T-helper 2 cell treated with Interferon-gamma antibody and Interleukin-4, amounts not matched to agents 5 μg/mL and 100 μg/mL, for 36 hours (primary cell): ENCODE results near the gene MRPL32.

Experiments
- DNase-seq: peaks from one replicate; pipeline ENCODE4 v3.0.0; 2021; ENCODE audit warnings: low spot score
- H3K27ac Mint-ChIP-seq: one replicate; pipeline ENCODE4 v1.8.0; 2021; ENCODE audit warnings: mild to moderate bottlenecking, mixed read lengths
- H3K27me3 Mint-ChIP-seq: one replicate; pipeline ENCODE4 v1.8.0; 2021; ENCODE audit warnings: low read depth, mixed read lengths
- H3K36me3 Mint-ChIP-seq: one replicate; pipeline ENCODE4 v1.8.0; 2021; ENCODE audit warnings: low read depth, mixed read lengths
- H3K4me1 Mint-ChIP-seq: one replicate; pipeline ENCODE4 v1.8.0; 2021; ENCODE audit warnings: low read depth, mixed read lengths
- H3K4me3 Mint-ChIP-seq: one replicate; pipeline ENCODE4 v1.8.0; 2022; ENCODE audit warnings: mild to moderate bottlenecking, moderate library complexity, mixed read lengths
- H3K9me3 Mint-ChIP-seq: one replicate; pipeline ENCODE4 v1.8.0; 2021; ENCODE audit warnings: mixed read lengths

The MRPL32 gene

DNA sequence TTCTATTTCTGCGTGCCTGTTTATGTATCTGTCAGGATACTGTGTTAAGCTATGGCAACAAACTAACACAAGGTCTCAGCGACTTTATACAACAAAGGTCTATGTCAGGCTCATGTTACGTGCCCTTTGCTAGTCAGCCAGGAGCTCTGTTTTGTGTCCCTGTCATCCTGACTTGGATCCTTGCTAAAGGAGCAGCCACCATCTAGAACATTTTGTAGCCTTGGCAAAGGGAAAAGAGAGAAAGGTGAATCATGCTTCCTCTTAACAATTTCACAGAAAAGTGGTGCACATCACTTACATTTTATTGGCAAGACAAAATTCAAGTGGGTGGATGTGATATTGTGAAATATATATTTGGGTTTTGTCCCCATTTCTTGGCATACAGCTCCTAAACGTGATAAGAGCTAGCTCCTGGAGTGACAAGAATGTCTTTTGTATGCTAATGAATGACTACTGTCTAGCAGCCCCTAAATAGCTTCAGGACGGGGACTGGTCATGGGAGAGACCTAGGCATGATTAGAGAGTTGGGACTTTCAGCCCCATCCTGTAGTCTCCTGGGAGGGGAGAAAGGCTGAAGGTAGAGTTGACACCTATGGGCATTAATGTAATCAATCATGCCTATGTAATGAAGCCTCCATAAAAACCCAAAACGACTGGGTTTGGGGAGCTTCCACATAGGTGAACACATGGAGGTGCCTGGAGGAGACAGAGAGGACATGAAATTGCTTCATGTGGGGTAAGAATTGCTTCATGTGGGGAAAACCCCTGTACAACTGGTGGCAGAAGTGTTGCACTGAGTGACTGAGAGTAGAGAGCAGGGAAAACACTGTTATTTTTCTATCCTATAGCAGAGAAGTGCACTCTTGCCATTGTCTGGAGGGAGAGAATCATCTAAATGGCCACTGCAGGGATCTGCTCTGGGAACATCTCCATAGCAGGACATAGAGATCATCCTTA is 33.0 kb downstream of the MRPL32 start:
- H3K36me3 Mint-ChIP-seq: no peaks in the 10 kb centered on the region
- H3K4me1 Mint-ChIP-seq: no peaks in the 10 kb centered on the region
- DNase-seq: no peak
- H3K27ac Mint-ChIP-seq: no peak overlapping the region
- H3K27me3 Mint-ChIP-seq: no peaks in the 10 kb centered on the region
- no peaks in the 10 kb centered on the region for H3K9me3 Mint-ChIP-seq
- no peak overlapping the region for H3K4me3 Mint-ChIP-seq

- Mint-ChIP-seq H3K36me3 (no peaks in the 10 kb centered on the region), H3K4me3 (no peak overlapping the region), H3K27me3 (no peaks in the 10 kb centered on the region), H3K9me3 (no peaks in the 10 kb centered on the region), H3K4me1 (no peaks in the 10 kb centered on the region), H3K27ac (no peak overlapping the region)
- DNase-seq: no peak
Measured at GRCh38 chr7:42967391-42967790, 35.2 kb downstream of the MRPL32 start.

- Mint-ChIP-seq H3K27me3 (peaks cover 8% of the 10 kb centered on the region), H3K27ac (no peak overlapping the region), H3K4me3 (no peak overlapping the region), H3K4me1 (no peaks in the 10 kb centered on the region), H3K9me3 (no peaks in the 10 kb centered on the region), H3K36me3 (no peaks in the 10 kb centered on the region)
- DNase-seq: no peak
Measured at GRCh38 chr7:42972699-42973500, 40.7 kb downstream of the MRPL32 start.

DNA sequence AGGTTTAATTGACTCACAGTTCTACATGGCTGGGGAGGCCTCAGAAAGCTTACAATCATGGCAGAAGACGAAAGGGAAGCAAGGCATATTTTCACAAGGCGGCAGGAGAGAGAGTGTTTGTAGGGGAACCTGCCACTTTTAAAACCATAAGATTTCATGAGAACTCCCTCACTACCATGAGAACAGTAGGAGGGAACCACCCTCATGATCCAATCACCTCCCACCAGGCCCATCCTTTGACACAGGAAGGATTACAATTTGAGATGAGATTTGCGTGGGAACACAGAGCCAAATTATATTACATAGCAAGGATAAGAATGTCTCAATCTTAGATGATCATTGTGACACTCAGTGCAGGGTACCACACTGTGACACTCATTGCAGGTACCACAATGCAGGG is 44.2 kb downstream of the MRPL32 start:
- H3K4me1 Mint-ChIP-seq: no peaks in the 10 kb centered on the region

GRCh38 chr7:42978496-42978895 is 46.3 kb downstream of the MRPL32 start:
- H3K36me3 Mint-ChIP-seq: no peaks in the 10 kb centered on the region
- H3K27me3 Mint-ChIP-seq: peaks cover 14% of the 10 kb centered on the region
- no peaks in the 10 kb centered on the region for H3K4me1 Mint-ChIP-seq
- no peaks in the 10 kb centered on the region for H3K9me3 Mint-ChIP-seq
- no peak overlapping the region for H3K4me3 Mint-ChIP-seq
- H3K27ac Mint-ChIP-seq: no peak overlapping the region
- DNase-seq: no peak

More for the DNA sequence above, 44.2 kb downstream of the MRPL32 start:
- no peak overlapping the region for H3K27ac Mint-ChIP-seq
- no peak overlapping the region for H3K4me3 Mint-ChIP-seq
- H3K9me3 Mint-ChIP-seq: no peaks in the 10 kb centered on the region
- no peaks in the 10 kb centered on the region for H3K36me3 Mint-ChIP-seq
- peaks cover 14% of the 10 kb centered on the region for H3K27me3 Mint-ChIP-seq
- DNase-seq: no peak

GRCh38 chr7:42980084-42980483 is 47.9 kb downstream of the MRPL32 start:
- H3K4me3 Mint-ChIP-seq: no peak overlapping the region
- H3K27ac Mint-ChIP-seq: no peak overlapping the region

DNA sequence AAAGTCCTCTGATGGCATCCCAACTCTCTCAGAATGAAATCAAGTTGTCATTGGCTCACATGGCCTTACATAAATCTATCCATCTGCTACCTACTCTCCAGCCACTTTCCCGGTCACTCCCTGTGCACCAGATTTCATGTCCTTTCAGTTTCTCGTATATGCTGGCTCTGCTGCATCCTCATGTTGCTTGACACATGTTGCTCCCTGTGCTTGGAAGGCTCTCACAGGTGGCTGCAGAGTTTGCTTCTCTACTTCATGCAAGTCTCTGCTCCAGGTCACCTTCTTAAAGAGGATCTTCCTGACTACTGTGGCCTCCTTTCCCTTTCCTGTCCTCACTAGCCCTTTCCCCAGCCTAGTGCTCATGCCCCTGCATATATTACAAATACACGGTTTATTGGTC is 48.3 kb downstream of the MRPL32 start:
- Mint-ChIP-seq H3K4me3 (no peak overlapping the region), H3K36me3 (no peaks in the 10 kb centered on the region), H3K27me3 (peaks cover 10% of the 10 kb centered on the region), H3K4me1 (no peaks in the 10 kb centered on the region), H3K9me3 (no peaks in the 10 kb centered on the region), H3K27ac (no peak overlapping the region)
- no peak for DNase-seq

More at GRCh38 chr7:42980084-42980483, 47.9 kb downstream of the MRPL32 start:
- Mint-ChIP-seq H3K36me3 (no peaks in the 10 kb centered on the region), H3K4me1 (no peaks in the 10 kb centered on the region), H3K9me3 (no peaks in the 10 kb centered on the region), H3K27me3 (peaks cover 12% of the 10 kb centered on the region)
- DNase-seq: no peak

- H3K9me3 Mint-ChIP-seq: no peaks in the 10 kb centered on the region
- H3K27me3 Mint-ChIP-seq: peaks cover 6% of the 10 kb centered on the region
- H3K27ac Mint-ChIP-seq: no peak overlapping the region
- no peak for DNase-seq
- no peak overlapping the region for H3K4me3 Mint-ChIP-seq
- H3K4me1 Mint-ChIP-seq: no peaks in the 10 kb centered on the region
- H3K36me3 Mint-ChIP-seq: no peaks in the 10 kb centered on the region
Measured at GRCh38 chr7:42981601-42982000, 49.4 kb downstream of the MRPL32 start.

DNA sequence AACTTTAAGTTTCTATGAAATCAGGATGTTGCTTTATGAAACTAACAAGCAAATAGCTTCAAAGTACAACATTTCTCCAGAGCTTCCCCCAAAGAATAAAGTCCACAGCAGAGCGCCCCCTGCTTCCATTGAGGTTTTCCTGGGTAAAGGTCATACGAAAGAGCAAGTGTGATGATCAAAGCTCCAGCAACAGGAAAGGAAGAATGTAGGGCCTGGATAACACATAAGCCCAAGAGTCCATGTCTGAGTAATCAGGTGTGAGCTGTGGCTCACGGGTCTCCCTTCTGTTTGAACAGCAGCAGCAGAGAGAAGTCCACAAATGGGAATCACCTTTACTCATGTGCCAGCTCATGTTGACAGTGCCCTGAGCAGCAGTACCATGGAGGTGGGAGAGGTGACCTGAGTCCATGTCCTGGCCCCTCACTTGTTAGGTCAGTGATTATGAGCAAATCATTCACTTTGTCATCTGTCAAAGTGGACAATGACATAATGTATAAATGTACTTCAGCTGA is 50.5 kb downstream of the MRPL32 start:
- Mint-ChIP-seq H3K36me3 (no peaks in the 10 kb centered on the region), H3K27ac (no peak overlapping the region), H3K9me3 (no peaks in the 10 kb centered on the region), H3K4me3 (no peak overlapping the region), H3K4me1 (no peaks in the 10 kb centered on the region), H3K27me3 (peaks cover 9% of the 10 kb centered on the region)
- DNase-seq: no peak

DNA sequence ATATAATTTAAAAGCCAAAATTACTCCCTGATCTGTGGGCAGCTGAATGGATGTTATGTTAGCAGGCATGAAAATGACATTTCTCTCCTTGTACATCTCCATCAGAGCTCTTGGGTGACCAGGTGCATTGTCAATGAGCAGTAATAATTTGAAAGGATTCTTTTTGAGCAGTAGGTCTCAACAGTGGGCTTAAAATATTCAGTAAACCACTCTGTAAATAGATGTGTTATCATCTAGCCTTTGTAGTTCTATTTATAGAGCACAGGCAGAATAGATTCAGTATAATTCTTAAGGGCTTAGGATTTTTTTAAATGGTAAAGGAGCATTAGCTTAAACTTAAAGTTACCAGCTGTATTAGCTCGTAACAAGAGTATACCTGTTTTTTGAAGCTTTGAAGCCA is 52.0 kb downstream of the MRPL32 start:
- Mint-ChIP-seq H3K27ac (no peak overlapping the region), H3K9me3 (no peaks in the 10 kb centered on the region), H3K4me1 (no peaks in the 10 kb centered on the region), H3K36me3 (no peaks in the 10 kb centered on the region), H3K4me3 (no peak overlapping the region), H3K27me3 (peaks cover 12% of the 10 kb centered on the region)
- DNase-seq: no peak

DNA sequence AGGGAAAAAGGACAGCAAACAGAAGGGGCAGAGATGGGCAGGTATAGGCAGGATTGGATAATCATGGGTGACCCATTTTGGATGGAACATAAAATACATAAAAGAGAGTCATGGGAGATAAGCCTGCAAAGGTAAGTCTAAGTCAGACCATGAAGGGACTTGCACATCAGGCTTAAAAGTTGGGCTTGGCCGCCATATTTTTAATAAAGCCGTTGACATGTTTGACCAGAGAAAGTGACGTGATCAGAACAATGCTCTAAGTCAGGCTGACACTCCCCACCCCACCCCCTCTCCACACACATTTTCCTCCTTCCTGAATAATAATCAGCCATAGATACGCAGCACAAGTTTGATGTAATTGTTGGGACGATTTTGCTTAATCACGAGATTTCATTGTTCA is 54.0 kb downstream of the MRPL32 start:
- H3K9me3 Mint-ChIP-seq: no peaks in the 10 kb centered on the region
- no peaks in the 10 kb centered on the region for H3K36me3 Mint-ChIP-seq
- no peak overlapping the region for H3K27ac Mint-ChIP-seq
- peaks cover 10% of the 10 kb centered on the region for H3K27me3 Mint-ChIP-seq
- H3K4me1 Mint-ChIP-seq: no peaks in the 10 kb centered on the region
- no peak overlapping the region for H3K4me3 Mint-ChIP-seq
- DNase-seq: no peak

DNA sequence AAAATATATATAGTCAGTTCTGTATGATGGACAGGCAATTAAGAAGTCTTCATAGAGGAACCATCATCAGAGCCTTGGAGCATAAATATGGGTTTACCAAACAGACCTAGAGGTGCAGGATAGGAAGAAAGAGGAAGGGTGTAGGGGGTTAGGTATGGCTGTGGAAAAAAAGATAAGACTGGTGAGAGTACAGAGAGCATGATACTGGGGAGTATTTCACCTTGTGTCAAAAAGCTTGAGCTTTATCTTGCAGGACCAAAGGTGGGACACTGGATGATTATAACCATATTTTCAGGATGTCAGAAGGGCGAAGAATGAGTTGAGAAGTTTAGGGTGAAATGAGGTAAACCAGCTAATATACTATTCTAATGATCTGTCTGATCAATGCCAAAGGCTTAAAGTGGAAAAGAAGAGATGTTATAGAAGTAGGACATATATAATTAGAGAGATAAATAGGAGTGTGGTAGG is 54.6 kb downstream of the MRPL32 start:
- Mint-ChIP-seq H3K4me3 (no peak overlapping the region), H3K36me3 (no peaks in the 10 kb centered on the region), H3K27me3 (peaks cover 15% of the 10 kb centered on the region), H3K4me1 (no peaks in the 10 kb centered on the region), H3K9me3 (no peaks in the 10 kb centered on the region), H3K27ac (no peak overlapping the region)
- DNase-seq: no peak
